Endometrial microvascular endothelial cells (primary cell): ENCODE measurements around the gene SLC6A19. TPM values are rescaled to one million over a fixed set of nuclear protein-coding genes. Genes with fewer than 3 reads are reported as not detected.

Experiments
- in situ Hi-C: cut with HindIII; loops from 2 replicates; pipeline ENCODE4 v1.10.0; 2017; ENCODE audit warnings: low sequenced_read_pairs, low pct_unique_long_range_greater_than_20kb; ENCODE audit errors: inconsistent ontology term
- total RNA-seq: library from RNA; depleted of rRNA; stranded (reverse); fragments of >200 nt; gene quantifications from one replicate; pipeline ENCODE4 v1.2.3, GENCODE V29; 2015; ENCODE audit errors: inconsistent ontology term

The SLC6A19 gene
- total RNA-seq, 1 donor from 2014 or later: not detected

- in situ Hi-C loops: no loop called here
Observed at GRCh38 chr5:1203968-1204692, 2.7 kb downstream of the SLC6A19 start.

- in situ Hi-C loops: no loop called here
Observed at GRCh38 chr5:1204693-1205242, 3.4 kb downstream of the SLC6A19 start.

GRCh38 chr5:1205255-1206180 lies 4.1 kb downstream of the SLC6A19 start:
- in situ Hi-C loops: no loop called here

GRCh38 chr5:1206521-1207412 lies 5.4 kb downstream of the SLC6A19 start:
- in situ Hi-C loops: no loop called here

GRCh38 chr5:1207555-1207954 lies 6.2 kb downstream of the SLC6A19 start:
- in situ Hi-C loops: no loop called here

GRCh38 chr5:1208221-1208742 lies 6.9 kb downstream of the SLC6A19 start:
- in situ Hi-C loops: no loop called here

GRCh38 chr5:1208743-1209488 lies 7.5 kb downstream of the SLC6A19 start:
- in situ Hi-C loops: no loop called here

- in situ Hi-C loops: no loop called here
Observed at GRCh38 chr5:1209489-1209852, 8.1 kb downstream of the SLC6A19 start.

GRCh38 chr5:1209896-1210776 lies 8.7 kb downstream of the SLC6A19 start:
- in situ Hi-C loops: no loop called here

- in situ Hi-C loops: no loop called here
Observed at GRCh38 chr5:1210832-1211251, 9.4 kb downstream of the SLC6A19 start.

GRCh38 chr5:1211701-1212100 lies 10.3 kb downstream of the SLC6A19 start:
- in situ Hi-C loops: no loop called here

GRCh38 chr5:1212271-1212670 lies 10.9 kb downstream of the SLC6A19 start:
- in situ Hi-C loops: no loop called here

GRCh38 chr5:1212881-1213280 lies 11.5 kb downstream of the SLC6A19 start:
- in situ Hi-C loops: no loop called here

- in situ Hi-C loops: no loop called here
Observed at GRCh38 chr5:1213508-1214162, 12.2 kb downstream of the SLC6A19 start.

GRCh38 chr5:1214163-1214935 lies 13.0 kb downstream of the SLC6A19 start:
- in situ Hi-C loops: no loop called here

- in situ Hi-C loops: no loop called here
Observed at GRCh38 chr5:1214936-1215220, 13.5 kb downstream of the SLC6A19 start.
